Measurements from ENCODE around the gene ANKRD24. TPM values are rescaled to one million over a fixed set of nuclear protein-coding genes. Genes with fewer than 3 reads are reported as not detected.
"Not testable (repeated sequence)": the region's sequence is repeated elsewhere in the genome, so short reads cannot be mapped to it uniquely, and the experiment has no call there.

Gene ANKRD24
- total and polyA plus RNA-seq, 7 donors: 0.36 to 1.2 (median 0.72) TPM; not detected in 1

GRCh38 chr19:4151623-4152022 is 30.9 kb upstream of the ANKRD24 start:
- Histone ChIP-seq H3K4me3 (no peak overlapping the region), H3K27ac (no peak overlapping the region), H3K9me3 (no peaks in the 10 kb centered on the region), H3K4me1 (no peaks in the 10 kb centered on the region), H3K36me3 (no peaks in the 10 kb centered on the region), H3K27me3 (peaks cover 0 to 31% (median 14%) of the 10 kb centered on the region in 3 donors)
- intact Hi-C loops (cut with DNase I): no loop called here
- WGBS, 2 donors: 75 to 82% methylated on average over 6 of the region's 6 CpGs
- no peak for DNase-seq
- TF ChIP-seq POLR2A (IDR thresholded peaks at IDR 0.05) (no peak), EP300 (IDR thresholded peaks at IDR 0.05) (no peak), CTCF (IDR thresholded peaks at IDR 0.05) (no peak), POLR2AphosphoS5 (IDR thresholded peaks at IDR 0.05) (no peak)

DNA sequence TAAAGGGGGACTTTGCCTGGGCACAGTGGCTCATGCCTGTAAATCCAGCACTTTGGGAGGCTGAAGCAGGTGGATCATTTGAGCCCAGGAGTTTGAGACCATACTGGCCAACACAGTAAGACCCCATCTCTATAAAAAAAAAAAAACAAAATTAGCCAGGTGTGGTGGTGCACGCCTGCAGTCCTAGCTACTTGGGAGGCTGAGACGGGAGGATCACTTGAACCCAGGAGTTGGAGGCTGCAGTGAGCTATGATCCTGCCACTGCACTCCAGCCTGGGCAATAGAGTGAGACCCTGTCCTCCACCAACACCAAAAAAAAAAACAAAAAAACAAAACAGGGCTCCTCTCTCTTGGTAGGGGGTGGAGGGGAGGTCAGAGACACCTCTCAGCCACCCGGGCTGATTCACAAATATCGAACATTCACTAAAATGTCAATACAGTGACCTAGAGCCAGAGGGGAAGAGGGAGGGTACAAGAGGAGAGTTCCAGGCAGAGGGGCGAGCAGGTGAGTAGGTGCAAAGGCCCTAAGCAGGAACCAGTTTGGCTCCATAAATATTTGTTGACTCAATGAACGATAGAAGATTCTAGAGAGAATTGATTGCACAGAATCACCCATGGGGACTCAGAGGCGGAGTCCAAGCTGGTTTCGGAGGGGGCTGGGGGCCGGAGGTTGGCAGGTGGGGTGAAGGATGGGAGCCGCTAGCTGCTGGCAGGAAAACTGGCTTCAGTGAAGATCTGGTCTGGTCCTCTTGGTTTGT is 30.1 kb upstream of the ANKRD24 start:
- Histone ChIP-seq H3K9me3 (no peaks in the 10 kb centered on the region), H3K36me3 (no peaks in the 10 kb centered on the region), H3K27me3 (peaks cover 0 to 28% (median 14%) of the 10 kb centered on the region in 3 donors), H3K27ac (no peak overlapping the region), H3K4me1 (no peaks in the 10 kb centered on the region), H3K4me3 (no peak overlapping the region)
- DNase-seq: no peak
- intact Hi-C loops (cut with DNase I): no loop called here
- TF ChIP-seq CTCF (IDR thresholded peaks at IDR 0.05) (no peak), POLR2A (IDR thresholded peaks at IDR 0.05) (no peak), EP300 (IDR thresholded peaks at IDR 0.05) (no peak), POLR2AphosphoS5 (IDR thresholded peaks at IDR 0.05) (no peak)
- WGBS, 2 donors: 49 to 80% methylated on average over 10 of the region's 10 CpGs

GRCh38 chr19:4154571-4155312 is 27.7 kb upstream of the ANKRD24 start:
- H3K36me3 ChIP-seq: no peaks in the 10 kb centered on the region
- no peak overlapping the region for H3K27ac ChIP-seq
- no peak for DNase-seq
- H3K4me1 ChIP-seq: no peaks in the 10 kb centered on the region
- no peaks in the 10 kb centered on the region for H3K9me3 ChIP-seq
- no peak overlapping the region for H3K4me3 ChIP-seq
- WGBS, 2 donors: 69 to 83% methylated on average over 21 of the region's 21 CpGs
- no peak for TF ChIP-seq POLR2AphosphoS5 (IDR thresholded peaks at IDR 0.05)
- TF ChIP-seq CTCF (IDR thresholded peaks at IDR 0.05): no peak
- TF ChIP-seq POLR2A (IDR thresholded peaks at IDR 0.05): no peak
- TF ChIP-seq EP300 (IDR thresholded peaks at IDR 0.05): no peak
- H3K27me3 ChIP-seq: peaks cover 0 to 26% (median 14%) of the 10 kb centered on the region in 3 donors
- intact Hi-C loops (cut with DNase I): no loop called here

GRCh38 chr19:4157164-4157563 is 25.3 kb upstream of the ANKRD24 start:
- no peak for DNase-seq
- TF ChIP-seq POLR2A (IDR thresholded peaks at IDR 0.05): no peak
- no peak for TF ChIP-seq EP300 (IDR thresholded peaks at IDR 0.05)
- no peak for TF ChIP-seq POLR2AphosphoS5 (IDR thresholded peaks at IDR 0.05)
- TF ChIP-seq CTCF (IDR thresholded peaks at IDR 0.05): no peak
- Histone ChIP-seq H3K9me3 (no peaks in the 10 kb centered on the region), H3K36me3 (no peaks in the 10 kb centered on the region), H3K4me1 (no peaks in the 10 kb centered on the region), H3K4me3 (no peak overlapping the region), H3K27me3 (peaks cover 0 to 21% (median 14%) of the 10 kb centered on the region in 3 donors), H3K27ac (no peak overlapping the region)
- intact Hi-C loops (cut with DNase I): no loop called here
- 53 to 83% methylated on average over 6 of the region's 6 CpGs for WGBS, 2 donors

GRCh38 chr19:4157971-4158370 is 24.5 kb upstream of the ANKRD24 start:
- H3K9me3 ChIP-seq; H3K27ac ChIP-seq; H3K36me3 ChIP-seq; H3K4me1 ChIP-seq; DNase-seq; intact Hi-C loops (cut with DNase I); H3K4me3 ChIP-seq: not testable (repeated sequence)
- WGBS, 2 donors: 57 to 82% methylated on average over 8 of the region's 8 CpGs
- peaks cover 0 to 15% (median 14%) of the 10 kb centered on the region in 3 donors for H3K27me3 ChIP-seq
